Memory B cell (primary cell): ENCODE data around the gene SYDE2.
"Not testable (repeated sequence)": the region's sequence is repeated elsewhere in the genome, so short reads cannot be mapped to it uniquely, and the experiment has no call there.

Experiments used
- ATAC-seq: fragments of 150-1000 bp; cut with Tn5 transposase; 2 replicates; pipeline ENCODE4 v1.10.0; 2021; ENCODE audit warnings: low read depth, mild to moderate bottlenecking, moderate library complexity
- DNase-seq, 2 donors: peaks; one replicate each; pipeline ENCODE4 v3.0.0; 2022; ENCODE audit warnings: low spot score in 2 of 2
- H3K27ac Mint-ChIP-seq: one replicate; pipeline ENCODE4 v1.8.0; 2022; ENCODE audit warnings: mild to moderate bottlenecking, moderate library complexity, mixed read lengths
- H3K27me3 Mint-ChIP-seq: one replicate; pipeline ENCODE4 v1.8.0; 2022; ENCODE audit warnings: mixed read lengths
- H3K36me3 Mint-ChIP-seq: one replicate; pipeline ENCODE4 v1.8.0; 2022; ENCODE audit warnings: mild to moderate bottlenecking, mixed read lengths
- H3K4me1 Mint-ChIP-seq: one replicate; pipeline ENCODE4 v1.8.0; 2022; ENCODE audit warnings: mixed read lengths
- H3K4me3 Mint-ChIP-seq: one replicate; pipeline ENCODE4 v1.8.0; 2022; ENCODE audit warnings: mild to moderate bottlenecking, moderate library complexity, mixed read lengths
- H3K9me3 Mint-ChIP-seq: one replicate; pipeline ENCODE4 v1.8.0; 2022; ENCODE audit warnings: mixed read lengths

Gene SYDE2

GRCh38 chr1:85138439-85138838 lies 62.4 kb downstream of the SYDE2 start:
- not testable (repeated sequence) for H3K36me3 Mint-ChIP-seq, H3K4me1 Mint-ChIP-seq, ATAC-seq, H3K4me3 Mint-ChIP-seq, H3K27me3 Mint-ChIP-seq, H3K27ac Mint-ChIP-seq, DNase-seq, H3K9me3 Mint-ChIP-seq

DNA sequence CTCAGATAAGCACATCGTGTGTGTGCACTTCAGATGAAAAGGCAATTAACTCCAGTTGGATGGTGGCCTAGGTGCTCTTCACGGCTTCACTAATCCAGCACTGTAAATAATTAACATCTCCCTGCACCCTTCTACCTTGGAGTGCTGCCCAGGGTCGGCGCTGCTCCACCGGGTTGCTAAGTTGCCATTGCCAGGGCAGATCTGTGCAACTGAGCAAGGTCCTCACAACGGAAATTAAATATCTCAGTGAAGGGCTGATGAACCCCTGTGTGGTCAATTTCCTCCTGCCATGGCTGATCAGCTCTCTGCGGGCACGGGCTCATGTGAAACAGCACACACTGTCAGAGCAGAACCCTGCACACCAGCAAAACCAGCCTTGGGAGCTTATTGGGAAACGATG lies 63.2 kb downstream of the SYDE2 start:
- no peak for DNase-seq
- no peak overlapping the region for H3K27ac Mint-ChIP-seq
- no peaks in the 10 kb centered on the region for H3K4me1 Mint-ChIP-seq
- no peaks in the 10 kb centered on the region for H3K27me3 Mint-ChIP-seq
- H3K9me3 Mint-ChIP-seq = no peaks in the 10 kb centered on the region
- no peak for ATAC-seq
- no peaks in the 10 kb centered on the region for H3K36me3 Mint-ChIP-seq
- H3K4me3 Mint-ChIP-seq = no peak overlapping the region

DNA sequence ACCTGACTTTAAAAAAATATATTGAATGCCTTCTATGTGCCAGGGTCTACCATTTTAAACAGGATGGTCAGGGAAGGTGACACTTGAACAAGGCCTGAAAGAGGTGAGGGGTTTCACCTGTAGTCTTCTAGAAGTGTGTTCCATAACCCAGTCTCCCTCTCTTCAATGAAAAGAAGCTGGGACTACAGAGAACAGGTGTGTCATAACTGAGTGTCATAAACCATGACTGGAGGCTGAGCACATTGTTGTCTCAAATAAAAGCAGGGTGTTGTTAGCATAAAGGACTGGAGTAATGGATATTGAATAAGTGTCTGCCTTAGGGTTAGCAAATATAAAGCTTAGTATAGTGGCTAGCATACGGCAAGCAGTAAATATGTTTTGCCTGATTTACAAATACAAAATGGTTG lies 65.4 kb downstream of the SYDE2 start:
- no peaks in the 10 kb centered on the region for H3K4me1 Mint-ChIP-seq
- H3K36me3 Mint-ChIP-seq = no peaks in the 10 kb centered on the region
- peaks cover 4% of the 10 kb centered on the region for H3K27me3 Mint-ChIP-seq
- DNase-seq = no peak
- no peak overlapping the region for H3K27ac Mint-ChIP-seq
- no peak for ATAC-seq
- H3K4me3 Mint-ChIP-seq = no peak overlapping the region
- H3K9me3 Mint-ChIP-seq = no peaks in the 10 kb centered on the region

DNA sequence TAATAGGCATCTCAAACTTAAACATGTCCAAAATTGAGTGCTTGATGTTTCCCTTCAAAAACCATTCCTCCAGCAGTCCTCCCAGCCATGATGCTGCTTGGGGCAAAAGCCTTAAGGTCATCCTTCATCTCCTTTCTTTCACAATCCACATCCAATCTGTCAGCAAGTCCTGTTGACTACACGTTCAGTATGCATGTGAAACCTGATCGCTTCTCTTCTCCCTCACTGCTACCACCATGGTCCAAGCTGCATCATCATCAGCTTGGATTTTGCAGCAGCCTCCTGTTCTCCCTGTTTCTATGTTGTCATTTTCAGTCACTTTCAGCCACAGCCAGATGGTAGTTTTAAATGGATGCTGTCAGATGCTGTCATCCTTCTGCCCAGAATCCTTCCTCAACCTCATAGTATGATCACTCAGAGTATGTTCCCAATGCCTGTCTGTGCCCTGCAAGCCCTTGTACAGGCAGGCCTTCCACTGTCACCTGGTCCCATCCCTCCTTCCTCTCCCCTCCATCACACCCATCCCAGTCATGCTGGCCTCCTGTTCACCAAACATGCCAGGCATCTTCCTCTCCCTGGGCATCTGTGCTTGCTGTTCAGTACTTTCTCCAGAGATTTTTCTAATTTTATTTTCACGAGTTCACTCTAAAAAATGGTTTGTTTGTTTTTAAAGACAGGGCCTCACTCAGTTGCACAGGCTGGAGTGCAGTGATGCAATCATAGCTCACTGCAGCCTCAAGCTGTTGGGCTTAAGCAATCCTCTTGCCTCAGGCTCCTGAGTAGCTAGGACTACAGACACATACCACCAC lies 66.0 kb downstream of the SYDE2 start:
- H3K4me3 Mint-ChIP-seq = no peak overlapping the region
- no peaks in the 10 kb centered on the region for H3K4me1 Mint-ChIP-seq
- H3K27me3 Mint-ChIP-seq = peaks cover 5% of the 10 kb centered on the region
- no peak overlapping the region for H3K27ac Mint-ChIP-seq
- H3K36me3 Mint-ChIP-seq = no peaks in the 10 kb centered on the region
- ATAC-seq (no peak), DNase-seq (no peak)
- no peaks in the 10 kb centered on the region for H3K9me3 Mint-ChIP-seq

- no peaks in the 10 kb centered on the region for H3K9me3 Mint-ChIP-seq
- DNase-seq (no peak), ATAC-seq (no peak)
- no peak overlapping the region for H3K27ac Mint-ChIP-seq
- H3K36me3 Mint-ChIP-seq = no peaks in the 10 kb centered on the region
- no peaks in the 10 kb centered on the region for H3K4me1 Mint-ChIP-seq
- H3K4me3 Mint-ChIP-seq = no peak overlapping the region
- H3K27me3 Mint-ChIP-seq = peaks cover 5% of the 10 kb centered on the region
These were observed 67.2 kb downstream of the SYDE2 start for GRCh38 chr1:85133565-85134159.

- H3K4me1 Mint-ChIP-seq = no peaks in the 10 kb centered on the region
- no peak for ATAC-seq
- no peak overlapping the region for H3K27ac Mint-ChIP-seq
These were observed 68.6 kb downstream of the SYDE2 start for GRCh38 chr1:85132078-85132720.

GRCh38 chr1:85128316-85128715 lies 72.5 kb downstream of the SYDE2 start:
- no peak overlapping the region for H3K4me3 Mint-ChIP-seq
- H3K36me3 Mint-ChIP-seq = no peaks in the 10 kb centered on the region
- H3K9me3 Mint-ChIP-seq = no peaks in the 10 kb centered on the region
- H3K4me1 Mint-ChIP-seq = no peaks in the 10 kb centered on the region
- peaks cover 10% of the 10 kb centered on the region for H3K27me3 Mint-ChIP-seq
- no peak overlapping the region for H3K27ac Mint-ChIP-seq
- DNase-seq (no peak), ATAC-seq (no peak)

More at GRCh38 chr1:85132078-85132720, 68.6 kb downstream of the SYDE2 start:
- Mint-ChIP-seq H3K36me3 (no peaks in the 10 kb centered on the region), H3K4me3 (no peak overlapping the region), H3K27me3 (peaks cover 5% of the 10 kb centered on the region), H3K9me3 (no peaks in the 10 kb centered on the region)
- DNase-seq = no peak

DNA sequence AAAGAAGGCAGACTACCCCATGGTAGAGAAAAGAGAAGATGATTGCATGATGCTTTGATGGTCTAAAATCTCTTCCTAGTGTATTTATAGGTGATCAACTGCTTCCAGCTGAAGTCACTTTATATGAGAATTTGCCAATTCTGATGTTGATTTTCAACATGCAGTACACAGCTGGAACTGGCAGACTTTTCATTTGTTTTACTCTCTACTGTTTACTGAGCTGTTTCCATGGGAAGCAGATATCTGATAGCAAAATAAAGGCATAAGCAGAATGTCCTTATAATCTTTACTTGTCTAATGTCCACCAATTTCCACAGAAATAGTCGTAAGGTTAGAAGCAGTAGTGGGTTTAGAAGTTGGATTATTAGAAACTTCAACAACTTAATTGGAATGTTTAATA lies 74.9 kb downstream of the SYDE2 start:
- DNase-seq (no peak), ATAC-seq (no peak)
- H3K36me3 Mint-ChIP-seq = no peaks in the 10 kb centered on the region
- H3K27ac Mint-ChIP-seq = no peak overlapping the region
- H3K9me3 Mint-ChIP-seq = no peaks in the 10 kb centered on the region
- H3K4me1 Mint-ChIP-seq = no peaks in the 10 kb centered on the region
- H3K4me3 Mint-ChIP-seq = no peak overlapping the region
- H3K27me3 Mint-ChIP-seq = peaks cover 9% of the 10 kb centered on the region

- Mint-ChIP-seq H3K27me3 (peaks cover 8% of the 10 kb centered on the region), H3K36me3 (no peaks in the 10 kb centered on the region), H3K4me3 (no peak overlapping the region), H3K9me3 (no peaks in the 10 kb centered on the region), H3K4me1 (no peaks in the 10 kb centered on the region), H3K27ac (no peak overlapping the region)
- DNase-seq = no peak
- ATAC-seq = no peak
These were observed 76.7 kb downstream of the SYDE2 start for GRCh38 chr1:85124091-85124490.

GRCh38 chr1:85122169-85122568 lies 78.6 kb downstream of the SYDE2 start:
- Mint-ChIP-seq H3K27me3 (peaks cover 8% of the 10 kb centered on the region), H3K4me3 (no peak overlapping the region), H3K27ac (no peak overlapping the region), H3K36me3 (no peaks in the 10 kb centered on the region), H3K4me1 (no peaks in the 10 kb centered on the region), H3K9me3 (no peaks in the 10 kb centered on the region)
- ATAC-seq = no peak
- no peak for DNase-seq

- Mint-ChIP-seq H3K4me1 (no peaks in the 10 kb centered on the region), H3K36me3 (no peaks in the 10 kb centered on the region), H3K9me3 (no peaks in the 10 kb centered on the region), H3K4me3 (no peak overlapping the region), H3K27ac (no peak overlapping the region), H3K27me3 (peaks cover 7% of the 10 kb centered on the region)
- ATAC-seq (no peak), DNase-seq (no peak)
These were observed 79.1 kb downstream of the SYDE2 start for GRCh38 chr1:85121744-85122143.

DNA sequence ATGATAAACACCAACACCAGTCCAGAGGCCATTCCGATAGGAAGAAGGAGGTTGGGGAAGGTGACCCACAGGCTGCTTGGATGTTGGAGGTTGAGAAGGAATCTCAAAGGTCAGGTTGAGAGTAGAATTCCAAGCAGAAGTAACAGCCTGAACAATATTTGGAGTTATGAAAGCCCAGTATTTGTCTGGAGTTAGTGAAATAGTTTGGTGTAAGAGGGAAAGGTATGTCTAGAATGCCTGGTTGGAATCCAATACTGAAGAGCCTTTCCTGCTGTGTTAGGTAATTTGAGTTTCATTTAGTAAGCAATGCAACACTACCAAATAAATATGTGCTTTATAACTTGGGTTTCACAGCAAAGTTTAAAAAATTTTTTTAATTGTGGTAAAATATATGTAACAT lies 82.1 kb downstream of the SYDE2 start:
- ATAC-seq = no peak
- Mint-ChIP-seq H3K36me3 (no peaks in the 10 kb centered on the region), H3K27me3 (peaks cover 7% of the 10 kb centered on the region), H3K9me3 (no peaks in the 10 kb centered on the region), H3K27ac (no peak overlapping the region), H3K4me3 (no peak overlapping the region), H3K4me1 (no peaks in the 10 kb centered on the region)
- no peak for DNase-seq

GRCh38 chr1:85116856-85117255 lies 84.0 kb downstream of the SYDE2 start:
- ATAC-seq = no peak
- Mint-ChIP-seq H3K9me3 (no peaks in the 10 kb centered on the region), H3K36me3 (no peaks in the 10 kb centered on the region), H3K27ac (no peak overlapping the region), H3K4me3 (no peak overlapping the region), H3K27me3 (peaks cover 7% of the 10 kb centered on the region), H3K4me1 (no peaks in the 10 kb centered on the region)
- no peak for DNase-seq

DNA sequence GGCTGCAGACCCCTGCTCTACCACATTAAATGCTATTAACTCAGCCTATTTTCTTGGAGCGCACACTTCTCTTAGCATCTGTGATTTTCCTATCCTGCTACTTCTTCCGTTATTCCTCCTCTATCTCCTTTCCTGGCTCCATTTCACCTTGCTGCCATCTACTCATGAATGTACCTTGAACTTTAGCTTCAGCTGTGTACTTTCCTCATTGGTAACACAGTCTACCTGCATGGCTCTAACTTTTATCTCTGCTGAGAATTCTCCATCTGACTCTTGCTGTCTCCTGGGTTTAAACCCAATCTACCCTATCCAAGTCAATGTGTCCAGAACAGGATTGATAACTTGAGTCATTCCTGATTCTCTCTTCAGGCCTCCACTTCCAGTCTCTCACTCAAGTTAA lies 84.9 kb downstream of the SYDE2 start:
- H3K4me3 Mint-ChIP-seq = no peak overlapping the region
- no peak for DNase-seq
- no peaks in the 10 kb centered on the region for H3K9me3 Mint-ChIP-seq
- H3K36me3 Mint-ChIP-seq = no peaks in the 10 kb centered on the region
- H3K27ac Mint-ChIP-seq = no peak overlapping the region
- ATAC-seq = no peak
- no peaks in the 10 kb centered on the region for H3K4me1 Mint-ChIP-seq
- H3K27me3 Mint-ChIP-seq = peaks cover 7% of the 10 kb centered on the region
